ENCODE results near the gene MRPL52. TPM values are rescaled to one million over a fixed set of nuclear protein-coding genes. Genes with fewer than 3 reads are reported as not detected.

MRPL52 gene
- total and polyA plus RNA-seq, 2 of the 13 experiments (the other 11 are each of a cell fraction or from before 2014, with no cell fraction given) = 118 to 329 TPM

- TF ChIP-seq NFIB (CRISPR knock-in tag; IDR thresholded peaks at IDR 0.05; ENCODE audit: borderline replicate concordance) (no peak), ZNF879 (CRISPR knock-in tag; IDR thresholded peaks at IDR 0.05) (no peak), ZNF781 (CRISPR knock-in tag; IDR thresholded peaks at IDR 0.05; ENCODE audit: borderline replicate concordance, not compliant biosample characterization) (peak; percentile 63), ZNF572 (CRISPR knock-in tag; IDR thresholded peaks at IDR 0.05) (no peak), ZNF768 (CRISPR knock-in tag; IDR thresholded peaks at IDR 0.05) (peak; percentile 8; the same call in 1 of the 2 replicates), UBTF (CRISPR knock-in tag; IDR thresholded peaks at IDR 0.05) (peak; percentile 46; the same call in 1 of the 2 replicates), SNAI1 (CRISPR knock-in tag; IDR thresholded peaks at IDR 0.05; ENCODE audit: borderline replicate concordance) (0 out of 2 replicates have a peak, but pooled peaks have one; percentile 44), PITX1 (CRISPR knock-in tag; IDR thresholded peaks at IDR 0.05) (peak; percentile 79; the same call in 1 of the 2 replicates), DMAP1 (CRISPR knock-in tag; IDR thresholded peaks at IDR 0.05) (peak; percentile 38; the same call in 1 of the 2 replicates), SAP130 (CRISPR knock-in tag; IDR thresholded peaks at IDR 0.05; ENCODE audit: low read depth) (peak; percentile 46), CTCF (CRISPR knock-in tag; IDR thresholded peaks at IDR 0.05) (peak; percentile 93), SNRNP70 (IDR thresholded peaks at IDR 0.05; ENCODE audit: low read depth, low read length) (no peak), ZNF549 (CRISPR knock-in tag; IDR thresholded peaks at IDR 0.05) (0 out of 2 replicates have a peak, but pooled peaks have one; percentile 13), ZNF280D (CRISPR knock-in tag; IDR thresholded peaks at IDR 0.05) (peak; percentile 77), BCL3 (CRISPR knock-in tag; IDR thresholded peaks at IDR 0.05) (0 out of 2 replicates have a peak, but pooled peaks have one; percentile 4), KDM2A (CRISPR knock-in tag; IDR thresholded peaks at IDR 0.05; ENCODE audit: borderline replicate concordance, low read depth) (peak; percentile 96)
Measured at GRCh38 chr14:22822571-22823098, 7.1 kb upstream of the MRPL52 start (continued).

Measured in HepG2 (cell line).